Keratinocyte (primary cell): ENCODE data around the gene BNIP5. TPM values are rescaled to one million over a fixed set of nuclear protein-coding genes. Genes with fewer than 3 reads are reported as not detected.

Experiments used
- DNase-seq: peaks from one replicate; pipeline ENCODE4 v3.0.0-alpha.2; 2011; ENCODE audit warnings: low read depth, missing footprints, low spot score
- FAIRE-seq: peaks from 2 replicates; lab custom pipeline; 2011; peaks lifted over from hg19 to GRCh38; lab: Jason Lieb, UNC
- H2AFZ ChIP-seq: 2 replicates; pipeline ENCODE4 v1.6.0; 2012; ENCODE audit warnings: low read length, control low read depth, inconsistent platforms; ENCODE audit not compliant: control insufficient read depth
- H3K27ac ChIP-seq: 2 replicates; pipeline ENCODE4 v1.5.1; 2011; ENCODE audit warnings: low read length; ENCODE audit not compliant: control insufficient read depth, insufficient read depth
- H3K27me3 ChIP-seq: 3 replicates; pipeline ENCODE4 v1.6.0; 2011; ENCODE audit warnings: low read length; ENCODE audit not compliant: control insufficient read depth, insufficient read depth; ENCODE audit errors: extremely low read depth
- H3K36me3 ChIP-seq, 2 experiments: 2 replicates in 1 of 2; 3 replicates in 1 of 2; pipeline ENCODE4 v1.5.1; 2011; ENCODE audit warnings: low read length in 2 of 2, mild to moderate bottlenecking in 1 of 2; ENCODE audit not compliant: control insufficient read depth in 2 of 2, insufficient read depth in 2 of 2; ENCODE audit errors: extremely low read depth in 1 of 2
- H3K4me1 ChIP-seq: 3 replicates; pipeline ENCODE4 v1.5.1; 2011; ENCODE audit warnings: low read length; ENCODE audit not compliant: control insufficient read depth, insufficient read depth; ENCODE audit errors: extremely low read depth
- H3K4me2 ChIP-seq: 3 replicates; pipeline ENCODE4 v1.6.0; 2011; ENCODE audit warnings: low read depth, low read length; ENCODE audit not compliant: control insufficient read depth, insufficient read depth; ENCODE audit errors: extremely low read depth
- H3K4me3 ChIP-seq, 3 experiments: fragments of 200-600 bp in 1 of 3; sonication (generic) in 1 of 3; 2 replicates in 2 of 3; 3 replicates in 1 of 3; pipeline ENCODE4 v1.5.1; 2011 to 2016; ENCODE audit warnings: low read length in 3 of 3, mild to moderate bottlenecking in 3 of 3, control low read depth in 2 of 3, inconsistent platforms in 1 of 3, low read depth in 1 of 3, mixed read lengths in 1 of 3, mixed run types in 1 of 3, moderate library complexity in 1 of 3; ENCODE audit not compliant: control insufficient read depth in 2 of 3, insufficient read depth in 2 of 3; ENCODE audit errors: extremely low read depth in 1 of 3
- H3K79me2 ChIP-seq: 2 replicates; pipeline ENCODE4 v1.6.0; 2012; ENCODE audit warnings: low read length; ENCODE audit not compliant: control insufficient read depth, insufficient read depth
- H3K9ac ChIP-seq: 3 replicates; pipeline ENCODE4 v1.6.0; 2011; ENCODE audit warnings: low read length; ENCODE audit not compliant: control insufficient read depth, insufficient read depth; ENCODE audit errors: extremely low read depth
- H3K9me1 ChIP-seq: 3 replicates; pipeline ENCODE4 v1.6.0; 2011; ENCODE audit warnings: low read length; ENCODE audit not compliant: control insufficient read depth, insufficient read depth; ENCODE audit errors: extremely low read depth
- H3K9me3 ChIP-seq: 2 replicates; pipeline ENCODE4 v1.5.1; 2012; ENCODE audit warnings: low read depth, low read length; ENCODE audit not compliant: control insufficient read depth
- H4K20me1 ChIP-seq: 3 replicates; pipeline ENCODE4 v1.6.0; 2011; ENCODE audit warnings: low read length; ENCODE audit not compliant: control insufficient read depth, insufficient read depth; ENCODE audit errors: extremely low read depth
- CTCF ChIP-seq, 3 experiments: IDR thresholded peaks in 1 of 3; conservative IDR thresholded peaks in 1 of 3; optimal IDR thresholded peaks in 1 of 3; 2 replicates in 2 of 3; 3 replicates in 1 of 3; pipeline versions ENCODE3 to v1.5.1; 2011; ENCODE audit warnings: low read length in 3 of 3, mild to moderate bottlenecking in 3 of 3, moderate library complexity in 2 of 3, control low read depth in 1 of 3, inconsistent platforms in 1 of 3; ENCODE audit not compliant: insufficient read depth in 2 of 3; ENCODE audit errors: extremely low read depth in 1 of 3
- EZH2 ChIP-seq: IDR thresholded peaks from one replicate; pipeline ENCODE4 v1.6.1; 2012; ENCODE audit warnings: inconsistent platforms, mild to moderate bottlenecking, low read length, moderate library complexity
- dilution Hi-C: fragments of 300-500 bp; cut with MboI; formaldehyde crosslinking; loops from one replicate; pipeline ENCODE4 v1.7.0; 2020; ENCODE audit warnings: low sequenced_read_pairs; ENCODE audit not compliant: extremely low pct_ligation_motif_present
- polyA plus RNA-seq, 5 experiments: library from polyadenylated mRNA; depleted of rRNA in 3 of 5; stranded (reverse) in 3 of 5; stranded (forward) in 1 of 5; unstranded in 1 of 5; fragments of >200 nt; gene quantifications; 1 replicate in 1 of 5; 2 replicates in 3 of 5; 3 replicates in 1 of 5; pipeline versions ENCODE4 v1.2.1 to v1.2.3, GENCODE V29; 2011 to 2012; ENCODE audit warnings: missing spikeins in 2 of 5, low read depth in 1 of 5, low replicate concordance in 1 of 5

BNIP5 gene
- polyA plus RNA-seq, 1 donor (not counting 4 experiments of a cell fraction or from before 2014, with no cell fraction given) = not detected

DNA sequence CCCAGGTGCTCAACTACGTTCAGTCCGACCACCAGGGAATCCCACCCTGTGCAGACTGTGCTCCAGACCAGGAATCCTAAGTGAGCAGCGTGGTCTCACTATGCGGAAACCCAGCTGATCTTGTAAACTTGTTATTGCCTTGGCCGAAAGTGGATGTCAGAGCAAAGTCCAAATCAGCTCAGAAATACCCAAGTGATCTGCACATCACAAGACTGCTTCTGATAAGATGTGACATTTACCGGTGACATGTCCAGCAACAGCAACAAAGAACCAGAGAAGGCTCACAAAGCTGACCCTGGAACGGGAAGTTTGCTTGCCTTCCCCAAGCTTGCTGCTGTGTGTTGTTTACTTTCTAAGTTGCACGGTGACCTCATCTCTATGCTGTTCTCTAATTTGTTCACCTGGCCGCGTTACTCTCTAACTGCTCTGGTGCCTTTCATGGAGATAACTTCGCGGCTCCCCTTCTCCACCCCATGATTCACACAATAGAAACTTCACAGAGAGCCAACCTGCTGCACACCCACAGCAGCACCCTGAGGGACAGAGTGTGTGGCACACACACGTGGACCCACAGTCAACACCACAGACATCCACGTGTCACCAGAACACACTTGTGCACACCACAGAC is 1.7 kb downstream of the BNIP5 start:
- no peak for FAIRE-seq

DNA sequence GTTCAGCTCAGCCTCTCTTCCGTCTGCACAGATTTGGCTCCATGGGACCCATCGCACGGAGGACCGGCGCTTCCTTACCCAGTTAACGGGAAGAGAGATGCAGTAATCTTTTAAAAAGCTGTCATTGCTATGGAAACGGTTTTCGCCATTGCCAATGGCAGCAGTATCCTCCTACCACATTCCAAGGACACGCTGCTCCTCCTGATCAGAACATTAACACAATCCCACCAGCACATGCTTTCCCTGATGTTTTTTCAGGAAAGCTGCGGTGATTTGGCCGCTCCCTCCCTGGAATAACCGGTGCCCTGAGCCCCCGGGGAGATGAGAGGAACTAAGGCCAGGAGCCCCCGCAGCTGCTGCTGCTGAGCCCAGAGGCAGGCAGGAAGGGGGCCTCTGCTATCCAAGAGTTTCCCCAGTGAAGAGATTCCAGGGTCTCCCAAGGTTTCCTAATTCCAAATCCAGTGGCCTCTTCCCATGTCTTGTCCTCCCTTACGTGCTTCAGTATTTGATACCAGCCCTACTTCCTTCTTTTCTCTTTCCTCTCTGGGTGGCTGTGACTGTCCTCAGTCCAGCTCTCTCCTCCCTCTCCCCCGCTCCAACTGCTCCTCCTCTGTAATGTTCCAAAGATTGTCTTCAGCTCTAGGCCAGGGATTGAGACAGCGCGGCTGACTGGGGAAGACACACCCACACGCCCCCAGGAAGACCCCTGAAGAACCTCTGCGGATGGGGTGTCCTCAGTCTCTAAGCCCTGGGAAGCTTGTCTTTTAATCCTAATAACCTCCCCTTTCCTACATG is 2.6 kb downstream of the BNIP5 start:
- Histone ChIP-seq H3K4me3 (no peak overlapping the region), H3K9me3 (no peaks in the 10 kb centered on the region), H3K4me2 (no peak overlapping the region), H3K79me2 (no peaks in the 10 kb centered on the region), H3K36me3 (no peaks in the 10 kb centered on the region), H3K9me1 (no peaks in the 10 kb centered on the region), H3K27me3 (peaks cover 28% of the 10 kb centered on the region), H3K4me1 (no peaks in the 10 kb centered on the region), H3K27ac (no peak overlapping the region), H3K9ac (no peak overlapping the region), H2AFZ (no peak overlapping the region), H4K20me1 (no peaks in the 10 kb centered on the region)
- dilution Hi-C loops = no loop called here
- FAIRE-seq = no peak
- DNase-seq = no peak
- TF ChIP-seq EZH2 = no peak
- no peak for TF ChIP-seq CTCF (optimal IDR thresholded peaks at IDR 0.05 in 1 of 3, IDR thresholded peaks at IDR 0.05 in 1 of 3, conservative IDR thresholded peaks at IDR 0.05 in 1 of 3; ENCODE audit: extremely low read depth in 1 of 3, insufficient read depth in 2 of 3, low read length in 3 of 3)

More for the DNA sequence above, 1.7 kb downstream of the BNIP5 start:
- H3K9me1 ChIP-seq = no peaks in the 10 kb centered on the region
- no peak for DNase-seq
- no peak overlapping the region for H2AFZ ChIP-seq
- H3K9ac ChIP-seq = no peak overlapping the region
- no peak for TF ChIP-seq EZH2
- TF ChIP-seq CTCF (optimal IDR thresholded peaks at IDR 0.05 in 1 of 3, IDR thresholded peaks at IDR 0.05 in 1 of 3, conservative IDR thresholded peaks at IDR 0.05 in 1 of 3; ENCODE audit: extremely low read depth in 1 of 3, insufficient read depth in 2 of 3, low read length in 3 of 3) = no peak
- no peaks in the 10 kb centered on the region for H4K20me1 ChIP-seq
- no peak overlapping the region for H3K4me2 ChIP-seq
- H3K36me3 ChIP-seq = no peaks in the 10 kb centered on the region
- no peak overlapping the region for H3K4me3 ChIP-seq
- dilution Hi-C loops = no loop called here
- H3K4me1 ChIP-seq = no peaks in the 10 kb centered on the region
- H3K79me2 ChIP-seq = no peaks in the 10 kb centered on the region
- no peaks in the 10 kb centered on the region for H3K9me3 ChIP-seq
- H3K27me3 ChIP-seq = peaks cover 34% of the 10 kb centered on the region
- no peak overlapping the region for H3K27ac ChIP-seq
